ENCODE data around the gene TKT. TPM values are rescaled to one million over a fixed set of nuclear protein-coding genes. Genes with fewer than 3 reads are reported as not detected.
A peak's percentile ranks its signal among the peaks of the same experiment; 100 is the strongest.

Gene TKT
- total and polyA plus RNA-seq, 2 of the 4 experiments (the other 2 are of a cell fraction): 280 to 349 TPM

DNA sequence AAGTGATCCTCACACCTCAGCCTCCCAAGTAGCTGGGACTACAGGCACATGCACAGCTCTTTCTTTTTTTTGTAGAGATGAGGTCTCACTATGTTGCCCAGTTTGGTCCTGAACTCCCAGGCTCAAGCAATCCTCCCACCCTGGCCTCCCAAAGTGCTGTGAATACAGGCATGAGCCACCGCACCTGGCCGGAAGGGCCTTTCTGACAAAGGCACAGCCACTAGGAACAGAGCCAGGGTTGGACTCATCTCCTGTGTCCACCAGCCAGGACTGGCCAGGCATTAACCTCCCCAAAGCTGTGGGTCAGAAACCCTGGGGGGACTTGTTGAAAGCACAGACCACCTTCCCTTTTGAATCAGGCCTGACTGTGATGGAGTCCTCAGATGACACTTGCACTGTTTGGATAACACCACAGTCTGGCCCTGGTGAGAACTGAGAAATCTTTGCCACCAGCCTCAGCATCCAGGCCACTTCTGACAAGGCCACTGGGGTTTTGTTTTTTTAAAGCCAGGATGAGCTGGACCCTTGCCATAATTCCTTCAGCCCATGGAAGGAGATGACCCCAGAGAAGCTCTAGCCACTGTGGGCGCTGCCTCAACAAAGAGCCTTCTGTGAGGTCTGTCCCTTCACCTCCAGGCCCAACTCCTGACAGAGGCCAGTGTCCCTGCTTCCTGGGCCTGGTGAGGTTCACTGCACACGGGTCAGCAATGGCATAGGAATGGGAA lies 4.8 kb downstream of the TKT start:
- WGBS, 2 experiments (ENCODE audit: extremely low coverage in 2 of 2, insufficient read length in 1 of 2): 92% methylated on average over 2 of the region's 4 CpGs; no CpG with 5 or more reads in 1 of the 2 experiments
- intact Hi-C loops (cut with micrococcal nuclease) (no loop called here), dilution Hi-C loops (cut with HindIII; ENCODE audit: low sequenced_read_pairs, unreplicated experiment) (no loop called here), in situ Hi-C loops (cut with MboI; ENCODE audit: low sequenced_read_pairs) (no loop called here)
- H3K36me3 ChIP-seq (ENCODE audit: control insufficient read depth, insufficient read depth, low read length): peaks cover 15% of the 10 kb centered on the region
- H3K4ac ChIP-seq (ENCODE audit: low read depth, low read length): 0 out of 2 replicates have a peak overlapping the region, but pooled peaks have one; percentile 30
- DNase-seq (no peak), ATAC-seq (ENCODE audit: low read depth) (no peak)
- peaks cover 25% of the 10 kb centered on the region for H3K9me1 ChIP-seq (ENCODE audit: insufficient read depth, low read length)
- H2BK120ac ChIP-seq (ENCODE audit: low read depth, low read length): no peak overlapping the region
- no peak overlapping the region for H2AFZ ChIP-seq (replicated peaks; ENCODE audit: low read length, poor library complexity)
- no peaks in the 10 kb centered on the region for H3K27me3 ChIP-seq (ENCODE audit: control insufficient read depth, insufficient read depth, low read length)
- ChIA-PET CTCF (no interaction called here), POLR2A (ENCODE audit: unreplicated experiment) (interaction anchor here (0.7 kb wide), 1 partner anchor 10 kb away, joined by 3 read pairs; no protein-coding TSS in a partner anchor)
- H2BK5ac ChIP-seq (ENCODE audit: low read depth, low read length, poor library complexity, severe bottlenecking): no peak overlapping the region
- H2BK20ac ChIP-seq (ENCODE audit: low read depth, low read length): no peak overlapping the region
- no peak overlapping the region for H4K5ac ChIP-seq (ENCODE audit: low read depth, low read length)
- H3K56ac ChIP-seq (ENCODE audit: extremely low read depth, insufficient read depth, low read length): no peak overlapping the region
- H2BK15ac ChIP-seq (ENCODE audit: low read depth, low read length): no peak overlapping the region
- no peak overlapping the region for H3K9ac ChIP-seq (ENCODE audit: low read depth, low read length)
- no peak overlapping the region for H2AK5ac ChIP-seq (ENCODE audit: low read depth, low read length)
- no peak overlapping the region for H3K18ac ChIP-seq (ENCODE audit: low read depth, low read length)
- H3K79me1 ChIP-seq (ENCODE audit: low read depth in 1 of 2, low read length in 2 of 2): peaks cover 0 to 56% of the 10 kb centered on the region in 2 experiments; a peak in 2 of 4 replicates
- peak overlapping the region; percentile 19; the same call in 1 of the 2 replicates for H3K4me2 ChIP-seq (ENCODE audit: low read depth, low read length)
- no peaks in the 10 kb centered on the region for H3K9me3 ChIP-seq (ENCODE audit: control insufficient read depth, insufficient read depth, low read length)
- peak overlapping the region; percentile 33 for H2AK9ac ChIP-seq (replicated peaks; ENCODE audit: low read depth, low read length, poor library complexity)
- no peak overlapping the region for H4K8ac ChIP-seq (ENCODE audit: low read depth in 2 of 2, low read length in 2 of 2)
- BruUV-seq (replicated peaks): no TSS peak
- TF ChIP-seq CHD1 (IDR thresholded peaks at IDR 0.05; ENCODE audit: low read depth, low read length) (no peak), CEBPB (IDR thresholded peaks at IDR 0.05; ENCODE audit: low read depth, low read length) (no peak), MAFK (IDR thresholded peaks at IDR 0.05; ENCODE audit: low read depth, low read length) (no peak), SMC3 (IDR thresholded peaks at IDR 0.05; ENCODE audit: low read depth, low read length) (no peak), RAD21 (IDR thresholded peaks at IDR 0.05; ENCODE audit: low read length) (no peak), NFE2L2 (IDR thresholded peaks at IDR 0.05; ENCODE audit: low read depth, low read length) (no peak)
- TF ChIP-seq, protein P1, sequence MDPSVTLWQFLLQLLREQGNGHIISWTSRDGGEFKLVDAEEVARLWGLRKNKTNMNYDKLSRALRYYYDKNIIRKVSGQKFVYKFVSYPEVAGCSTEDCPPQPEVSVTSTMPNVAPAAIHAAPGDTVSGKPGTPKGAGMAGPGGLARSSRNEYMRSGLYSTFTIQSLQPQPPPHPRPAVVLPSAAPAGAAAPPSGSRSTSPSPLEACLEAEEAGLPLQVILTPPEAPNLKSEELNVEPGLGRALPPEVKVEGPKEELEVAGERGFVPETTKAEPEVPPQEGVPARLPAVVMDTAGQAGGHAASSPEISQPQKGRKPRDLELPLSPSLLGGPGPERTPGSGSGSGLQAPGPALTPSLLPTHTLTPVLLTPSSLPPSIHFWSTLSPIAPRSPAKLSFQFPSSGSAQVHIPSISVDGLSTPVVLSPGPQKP (IDR thresholded peaks at IDR 0.05; ENCODE audit: borderline replicate concordance, low read depth, low read length): no peak
- TF ChIP-seq, protein P2, sequence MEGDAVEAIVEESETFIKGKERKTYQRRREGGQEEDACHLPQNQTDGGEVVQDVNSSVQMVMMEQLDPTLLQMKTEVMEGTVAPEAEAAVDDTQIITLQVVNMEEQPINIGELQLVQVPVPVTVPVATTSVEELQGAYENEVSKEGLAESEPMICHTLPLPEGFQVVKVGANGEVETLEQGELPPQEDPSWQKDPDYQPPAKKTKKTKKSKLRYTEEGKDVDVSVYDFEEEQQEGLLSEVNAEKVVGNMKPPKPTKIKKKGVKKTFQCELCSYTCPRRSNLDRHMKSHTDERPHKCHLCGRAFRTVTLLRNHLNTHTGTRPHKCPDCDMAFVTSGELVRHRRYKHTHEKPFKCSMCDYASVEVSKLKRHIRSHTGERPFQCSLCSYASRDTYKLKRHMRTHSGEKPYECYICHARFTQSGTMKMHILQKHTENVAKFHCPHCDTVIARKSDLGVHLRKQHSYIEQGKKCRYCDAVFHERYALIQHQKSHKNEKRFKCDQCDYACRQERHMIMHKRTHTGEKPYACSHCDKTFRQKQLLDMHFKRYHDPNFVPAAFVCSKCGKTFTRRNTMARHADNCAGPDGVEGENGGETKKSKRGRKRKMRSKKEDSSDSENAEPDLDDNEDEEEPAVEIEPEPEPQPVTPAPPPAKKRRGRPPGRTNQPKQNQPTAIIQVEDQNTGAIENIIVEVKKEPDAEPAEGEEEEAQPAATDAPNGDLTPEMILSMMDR (conservative IDR thresholded peaks at IDR 0.05; ENCODE audit: low read depth, low read length): no peak
- TF ChIP-seq, protein P3, sequence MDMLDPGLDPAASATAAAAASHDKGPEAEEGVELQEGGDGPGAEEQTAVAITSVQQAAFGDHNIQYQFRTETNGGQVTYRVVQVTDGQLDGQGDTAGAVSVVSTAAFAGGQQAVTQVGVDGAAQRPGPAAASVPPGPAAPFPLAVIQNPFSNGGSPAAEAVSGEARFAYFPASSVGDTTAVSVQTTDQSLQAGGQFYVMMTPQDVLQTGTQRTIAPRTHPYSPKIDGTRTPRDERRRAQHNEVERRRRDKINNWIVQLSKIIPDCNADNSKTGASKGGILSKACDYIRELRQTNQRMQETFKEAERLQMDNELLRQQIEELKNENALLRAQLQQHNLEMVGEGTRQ (IDR thresholded peaks at IDR 0.05; ENCODE audit: low read depth, low read length): no peak
- H4K91ac ChIP-seq (ENCODE audit: insufficient read depth, low read depth, low read length): no peak overlapping the region
- peaks cover 19% of the 10 kb centered on the region for H3K4me1 ChIP-seq (ENCODE audit: control insufficient read depth, insufficient read depth, low read length)
- H3K27ac ChIP-seq (ENCODE audit: insufficient read depth, low read length): peak overlapping the region; percentile 35; the same call in 1 of the 2 replicates
- peak overlapping the region; percentile 41; the same call in 1 of the 2 replicates for H3K23ac ChIP-seq (ENCODE audit: low read depth, low read length)
- peak overlapping the region; percentile 74; the same call in 1 of the 2 replicates for H3K14ac ChIP-seq (replicated peaks; ENCODE audit: low read depth, low read length)
- peaks cover 97% of the 10 kb centered on the region for H4K20me1 ChIP-seq (ENCODE audit: insufficient read depth, low read length)
- no peak overlapping the region for H3K4me3 ChIP-seq (ENCODE audit: insufficient read depth, low read depth, low read length)

All from IMR-90 (cell line).